Muscle layer of duodenum (tissue), 2 donors: ENCODE data around the gene DIPK1C.
A peak's percentile ranks its signal among the peaks of the same experiment; 100 is the strongest.

Experiments
- H3K27ac ChIP-seq: one replicate; pipeline ENCODE4 v1.7.0; 2013; ENCODE audit warnings: mild to moderate bottlenecking, low read length
- H3K27me3 ChIP-seq: one replicate; pipeline ENCODE4 v1.7.0; 2013; ENCODE audit warnings: low read depth, mild to moderate bottlenecking, control low read depth, low read length
- H3K36me3 ChIP-seq, 2 donors: one replicate each; pipeline ENCODE4 v1.7.0; 2013; ENCODE audit warnings: low read length in 2 of 2, control low read depth in 1 of 2, mild to moderate bottlenecking in 1 of 2; ENCODE audit not compliant: insufficient read depth in 2 of 2, control insufficient read depth in 1 of 2
- H3K4me1 ChIP-seq, 2 donors: one replicate each; pipeline ENCODE4 v1.7.0; 2013; ENCODE audit warnings: low read length in 2 of 2, mild to moderate bottlenecking in 2 of 2, control low read depth in 1 of 2, moderate library complexity in 1 of 2; ENCODE audit not compliant: insufficient read depth in 2 of 2, control insufficient read depth in 1 of 2
- H3K4me3 ChIP-seq, 2 donors: one replicate each; pipeline ENCODE4 v1.7.0; 2013; ENCODE audit warnings: low read length in 2 of 2, low read depth in 1 of 2, mild to moderate bottlenecking in 1 of 2
- H3K9me3 ChIP-seq, 2 donors: one replicate each; pipeline ENCODE4 v1.7.0; 2013; ENCODE audit warnings: low read length in 2 of 2, control low read depth in 1 of 2, mild to moderate bottlenecking in 1 of 2; ENCODE audit not compliant: control insufficient read depth in 1 of 2
- donor health status: healthy.

Gene DIPK1C

GRCh38 chr18:74496508-74497323, 39.6 kb upstream of the DIPK1C start:
- H3K27me3 ChIP-seq = no peaks in the 10 kb centered on the region
- peaks cover 17 to 19% of the 10 kb centered on the region in 2 donors for H3K4me1 ChIP-seq
- peak overlapping the region; percentile 89 to 90 for H3K4me3 ChIP-seq
- H3K27ac ChIP-seq = peak overlapping the region; percentile 90
- peaks cover 8 to 14% of the 10 kb centered on the region in 2 donors for H3K36me3 ChIP-seq
- H3K9me3 ChIP-seq = no peaks in the 10 kb centered on the region

- H3K4me3 ChIP-seq = peak within 1 kb of the TSS; percentile 89 to 90
- no peaks in the 10 kb centered on the region for H3K27me3 ChIP-seq
- no peaks in the 10 kb centered on the region for H3K9me3 ChIP-seq
- H3K36me3 ChIP-seq = peaks cover under 1 to 5% of the 10 kb centered on the region in 2 donors
- H3K27ac ChIP-seq = peak within 1 kb of the TSS; percentile 90
- H3K4me1 ChIP-seq = peaks cover 17 to 19% of the 10 kb centered on the region in 2 donors
These were observed 38.7 kb upstream of the DIPK1C start, which contains the start of gene CNDP2 for GRCh38 chr18:74495581-74496507. TSS of gene CNDP2 (plus strand) at chr18:74496363. CDS start at chr18:74499974, 3,611 bp downstream.

DNA sequence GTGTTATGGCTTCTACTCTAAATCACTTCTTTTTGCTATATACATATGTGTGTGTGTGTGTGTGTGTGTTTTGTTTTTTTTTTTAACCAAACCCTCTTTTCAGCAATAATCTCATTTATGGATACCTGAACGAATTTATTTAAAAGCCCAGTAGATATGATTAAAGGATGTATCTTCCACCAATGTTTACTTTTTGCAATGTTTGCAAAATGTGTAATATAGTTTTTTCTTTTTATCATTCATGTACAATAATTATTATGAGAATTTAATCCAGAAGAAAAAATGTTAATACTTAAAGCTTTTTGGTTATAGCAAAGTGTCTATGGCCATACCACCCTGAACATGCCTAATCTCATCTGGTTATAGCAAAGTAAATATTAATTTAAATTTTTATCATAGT, 37.4 kb upstream of the DIPK1C start:
- H3K27me3 ChIP-seq = no peaks in the 10 kb centered on the region
- peaks cover 0 to 3% of the 10 kb centered on the region in 2 donors for H3K36me3 ChIP-seq
- peaks cover 16 to 19% of the 10 kb centered on the region in 2 donors for H3K4me1 ChIP-seq
- H3K4me3 ChIP-seq = no peak overlapping the region
- H3K27ac ChIP-seq = no peak overlapping the region
- H3K9me3 ChIP-seq = no peaks in the 10 kb centered on the region

DNA sequence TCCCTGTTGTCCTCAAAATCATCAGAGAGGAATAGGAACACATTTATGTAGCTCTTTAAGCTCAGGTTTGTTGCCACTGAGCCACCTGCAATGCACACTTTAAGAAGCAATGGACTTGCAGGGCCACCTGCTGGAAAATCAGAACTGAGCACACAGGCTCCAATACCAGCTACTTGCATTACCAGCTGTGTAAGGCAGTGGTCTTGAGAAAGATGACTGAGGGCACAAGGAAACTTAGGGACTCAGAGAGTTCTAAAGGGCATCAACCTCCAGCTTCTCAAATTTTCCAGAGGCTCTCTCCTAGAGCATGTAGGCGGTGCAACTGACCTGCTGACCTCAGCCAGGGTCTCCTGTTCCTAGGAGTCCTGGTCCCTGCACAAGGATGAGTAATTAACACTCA, 36.6 kb upstream of the DIPK1C start:
- Histone ChIP-seq H3K36me3 (peaks cover 0 to 3% of the 10 kb centered on the region in 2 donors), H3K4me1 (peaks cover 8 to 15% of the 10 kb centered on the region in 2 donors), H3K4me3 (no peak overlapping the region), H3K27me3 (no peaks in the 10 kb centered on the region), H3K9me3 (no peaks in the 10 kb centered on the region), H3K27ac (no peak overlapping the region)

GRCh38 chr18:74492259-74492658, 35.2 kb upstream of the DIPK1C start:
- Histone ChIP-seq H3K4me1 (peaks cover 3 to 6% of the 10 kb centered on the region in 2 donors), H3K27ac (no peak overlapping the region), H3K4me3 (no peak overlapping the region), H3K36me3 (peaks cover 0 to 3% of the 10 kb centered on the region in 2 donors), H3K27me3 (no peaks in the 10 kb centered on the region), H3K9me3 (no peaks in the 10 kb centered on the region)

DNA sequence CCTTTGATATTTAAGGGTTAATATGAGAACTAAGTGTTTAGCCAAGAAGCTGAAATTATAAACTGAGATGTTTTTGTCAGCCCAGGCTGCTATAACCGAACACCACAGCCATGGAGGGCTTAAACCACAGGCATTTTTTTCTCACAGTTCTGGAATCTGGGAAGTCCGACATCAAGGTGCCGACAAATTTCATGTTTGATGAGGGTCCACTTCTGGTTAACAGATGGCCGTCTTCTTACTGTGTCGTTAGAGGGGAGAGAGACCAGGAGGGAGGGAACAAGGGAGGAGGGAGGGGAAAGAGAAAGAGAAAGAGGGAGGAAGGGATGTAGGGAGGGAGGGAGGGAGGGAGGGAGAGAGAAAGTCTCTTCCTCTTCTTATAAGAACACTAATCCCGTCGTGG, 32.6 kb upstream of the DIPK1C start:
- Histone ChIP-seq H3K27me3 (no peaks in the 10 kb centered on the region), H3K4me3 (no peak overlapping the region), H3K9me3 (no peaks in the 10 kb centered on the region), H3K4me1 (peaks cover 0 to 12% of the 10 kb centered on the region in 2 donors), H3K36me3 (no peaks in the 10 kb centered on the region), H3K27ac (no peak overlapping the region)

- no peaks in the 10 kb centered on the region for H3K9me3 ChIP-seq
- no peaks in the 10 kb centered on the region for H3K27me3 ChIP-seq
- H3K36me3 ChIP-seq = no peaks in the 10 kb centered on the region
- peaks cover 0 to 12% of the 10 kb centered on the region in 2 donors for H3K4me1 ChIP-seq
- no peak overlapping the region for H3K27ac ChIP-seq
- no peak overlapping the region for H3K4me3 ChIP-seq
These were observed 31.8 kb upstream of the DIPK1C start for GRCh38 chr18:74488864-74489263.

GRCh38 chr18:74488354-74488753, 31.2 kb upstream of the DIPK1C start:
- H3K4me1 ChIP-seq = peaks cover 0 to 12% of the 10 kb centered on the region in 2 donors
- H3K4me3 ChIP-seq = no peak overlapping the region
- H3K36me3 ChIP-seq = no peaks in the 10 kb centered on the region
- H3K9me3 ChIP-seq = no peaks in the 10 kb centered on the region
- H3K27ac ChIP-seq = no peak overlapping the region
- H3K27me3 ChIP-seq = no peaks in the 10 kb centered on the region

- Histone ChIP-seq H3K27ac (no peak overlapping the region), H3K27me3 (no peaks in the 10 kb centered on the region), H3K4me3 (no peak overlapping the region), H3K36me3 (no peaks in the 10 kb centered on the region), H3K9me3 (no peaks in the 10 kb centered on the region), H3K4me1 (peaks cover 0 to 12% of the 10 kb centered on the region in 2 donors)
These were observed 29.2 kb upstream of the DIPK1C start for GRCh38 chr18:74486119-74486849.

GRCh38 chr18:74482697-74483096, 25.6 kb upstream of the DIPK1C start:
- no peak overlapping the region for H3K27ac ChIP-seq
- no peak overlapping the region for H3K4me3 ChIP-seq
- H3K4me1 ChIP-seq = peaks cover 0 to 12% of the 10 kb centered on the region in 2 donors
- no peaks in the 10 kb centered on the region for H3K27me3 ChIP-seq
- no peaks in the 10 kb centered on the region for H3K9me3 ChIP-seq
- H3K36me3 ChIP-seq = no peaks in the 10 kb centered on the region
